ENCODE results near the gene ADH4. TPM values are rescaled to one million over a fixed set of nuclear protein-coding genes. Genes with fewer than 3 reads are reported as not detected.
"Not testable (repeated sequence)": the region's sequence is repeated elsewhere in the genome, so short reads cannot be mapped to it uniquely, and the experiment has no call there.

ADH4 gene
- total RNA-seq, 1 experiment from 2014 or later, result 0.25 TPM

- H3K4me2 ChIP-seq (ENCODE audit: low read length); H3K4me3 ChIP-seq (replicated peaks in 1 of 2; ENCODE audit: low read depth in 1 of 2, low read length in 2 of 2); POLR2A ChIA-PET: not testable (repeated sequence)
Measured at GRCh38 chr4:99091841-99092240, 52.3 kb downstream of the ADH4 start.

GRCh38 chr4:99091216-99091575 lies 52.9 kb downstream of the ADH4 start:
- Histone ChIP-seq H3K36me3 (ENCODE audit: control insufficient read depth in 1 of 2, insufficient read depth in 2 of 2, low read length in 2 of 2) (no peaks in the 10 kb centered on the region), H3K4me3 (replicated peaks in 1 of 2; ENCODE audit: low read depth in 1 of 2, low read length in 2 of 2) (no peak overlapping the region), H3K4me2 (ENCODE audit: low read length) (no peak overlapping the region), H3K9ac (ENCODE audit: low read length) (no peak overlapping the region), H3K27ac (ENCODE audit: low read depth, low read length) (no peak overlapping the region), H3K9me2 (ENCODE audit: insufficient read depth) (no peaks in the 10 kb centered on the region), H2AFZ (ENCODE audit: low read depth, low read length, poor library complexity, severe bottlenecking) (no peak overlapping the region), H3K4me1 (ENCODE audit: control insufficient read depth in 1 of 2, insufficient read depth in 2 of 2, low read length in 2 of 2) (peaks cover 4 to 14% of the 10 kb centered on the region in 2 experiments; a peak in 3 of 4 replicates), H4K20me1 (ENCODE audit: insufficient read depth) (no peaks in the 10 kb centered on the region), H3K27me3 (ENCODE audit: insufficient read depth, low read length) (no peaks in the 10 kb centered on the region), H3K9me3 (ENCODE audit: control insufficient read depth in 1 of 2, insufficient read depth in 1 of 2, low read depth in 1 of 2, low read length in 2 of 2) (no peaks in the 10 kb centered on the region), H3K79me2 (ENCODE audit: insufficient read depth, low read length) (peaks cover 28% of the 10 kb centered on the region)
- DNase-seq (ENCODE audit: low read depth, low spot score), result no peak
- intact Hi-C loops (cut with micrococcal nuclease), result no loop called here
- ChIA-PET CTCF (no interaction called here), POLR2A (no interaction called here), RAD21 (ENCODE audit: low non-redundant PET in 1 of 2, low total read pairs in 2 of 2, uncharacterized antibody in 2 of 2, unreplicated experiment in 2 of 2) (no interaction called here)
- no TSS peak for BruUV-seq (replicated peaks)
- no peak for ATAC-seq
- TF ChIP-seq CEBPB (IDR thresholded peaks at IDR 0.05; ENCODE audit: low read depth), result no peak
- no peak for TF ChIP-seq REST (IDR thresholded peaks at IDR 0.05; ENCODE audit: low read depth)
- no peak for TF ChIP-seq EGR1 (IDR thresholded peaks at IDR 0.05; ENCODE audit: low read depth)
- TF ChIP-seq YY1 (IDR thresholded peaks at IDR 0.05; ENCODE audit: extremely low read depth, insufficient replicate concordance, low read depth, low read length), result no peak
- TF ChIP-seq CTCF (IDR thresholded peaks at IDR 0.05 in 2 of 3, conservative IDR thresholded peaks at IDR 0.05 in 1 of 3; ENCODE audit: borderline replicate concordance in 1 of 3, insufficient read depth in 1 of 3, low read depth in 2 of 3, low read length in 2 of 3), result no peak
- TF ChIP-seq CBX3 (IDR thresholded peaks at IDR 0.05; ENCODE audit: low read depth), result no peak
- TF ChIP-seq ZFX (IDR thresholded peaks at IDR 0.05), result no peak
- TF ChIP-seq MAX (IDR thresholded peaks at IDR 0.05), result no peak
- TF ChIP-seq JUND (IDR thresholded peaks at IDR 0.05), result no peak
- TF ChIP-seq POLR2A (IDR thresholded peaks at IDR 0.05; ENCODE audit: borderline replicate concordance, extremely low read depth, insufficient read depth, insufficient read length), result no peak
- no peak for TF ChIP-seq POLR2AphosphoS5 (IDR thresholded peaks at IDR 0.05; ENCODE audit: low read depth, low read length)
- TF ChIP-seq SP1 (IDR thresholded peaks at IDR 0.05; ENCODE audit: low read depth), result no peak
- TF ChIP-seq ZBTB33 (IDR thresholded peaks at IDR 0.05; ENCODE audit: extremely low read depth, insufficient replicate concordance, low read length), result no peak
- TF ChIP-seq SIN3A (IDR thresholded peaks at IDR 0.05; ENCODE audit: low read depth), result no peak
- TF ChIP-seq SRF (IDR thresholded peaks at IDR 0.05; ENCODE audit: low read depth), result no peak

More at GRCh38 chr4:99091841-99092240, 52.3 kb downstream of the ADH4 start:
- ATAC-seq; H3K9ac ChIP-seq (ENCODE audit: low read length); H3K27me3 ChIP-seq (ENCODE audit: insufficient read depth, low read length); CTCF ChIA-PET; H3K36me3 ChIP-seq (ENCODE audit: control insufficient read depth in 1 of 2, insufficient read depth in 2 of 2, low read length in 2 of 2); H4K20me1 ChIP-seq (ENCODE audit: insufficient read depth); intact Hi-C loops (cut with micrococcal nuclease); H3K9me3 ChIP-seq (ENCODE audit: control insufficient read depth in 1 of 2, insufficient read depth in 1 of 2, low read depth in 1 of 2, low read length in 2 of 2); RAD21 ChIA-PET (ENCODE audit: low non-redundant PET in 1 of 2, low total read pairs in 2 of 2, uncharacterized antibody in 2 of 2, unreplicated experiment in 2 of 2); DNase-seq (ENCODE audit: low read depth, low spot score); BruUV-seq (replicated peaks); H3K27ac ChIP-seq (ENCODE audit: low read depth, low read length); H2AFZ ChIP-seq (ENCODE audit: low read depth, low read length, poor library complexity, severe bottlenecking); H3K9me2 ChIP-seq (ENCODE audit: insufficient read depth): not testable (repeated sequence)
- Histone ChIP-seq H3K4me1 (ENCODE audit: control insufficient read depth in 1 of 2, insufficient read depth in 2 of 2, low read length in 2 of 2) (peaks cover 4 to 14% of the 10 kb centered on the region in 2 experiments; a peak in 3 of 4 replicates), H3K79me2 (ENCODE audit: insufficient read depth, low read length) (peaks cover 22% of the 10 kb centered on the region)
